Fibroblast of mammary gland (primary cell): Measurements from ENCODE around the gene ESRP2.

ENCODE experiments used
- DNase-seq: peaks from one replicate; pipeline ENCODE4 v3.0.0-alpha.2; 2010; ENCODE audit warnings: low read depth
- H3K4me3 ChIP-seq: 2 replicates; pipeline ENCODE4 v1.5.1; 2011; ENCODE audit warnings: low read depth, mild to moderate bottlenecking, low read length, moderate library complexity; ENCODE audit not compliant: control insufficient read depth
- TF ChIP-seq, protein P1 (sequence below): conservative IDR thresholded peaks from 2 replicates; pipeline ENCODE4 v1.5.1; 2011; ENCODE audit warnings: low read depth, low read length, inconsistent platforms; ENCODE audit not compliant: control insufficient read depth, insufficient read depth

ESRP2 gene

DNA sequence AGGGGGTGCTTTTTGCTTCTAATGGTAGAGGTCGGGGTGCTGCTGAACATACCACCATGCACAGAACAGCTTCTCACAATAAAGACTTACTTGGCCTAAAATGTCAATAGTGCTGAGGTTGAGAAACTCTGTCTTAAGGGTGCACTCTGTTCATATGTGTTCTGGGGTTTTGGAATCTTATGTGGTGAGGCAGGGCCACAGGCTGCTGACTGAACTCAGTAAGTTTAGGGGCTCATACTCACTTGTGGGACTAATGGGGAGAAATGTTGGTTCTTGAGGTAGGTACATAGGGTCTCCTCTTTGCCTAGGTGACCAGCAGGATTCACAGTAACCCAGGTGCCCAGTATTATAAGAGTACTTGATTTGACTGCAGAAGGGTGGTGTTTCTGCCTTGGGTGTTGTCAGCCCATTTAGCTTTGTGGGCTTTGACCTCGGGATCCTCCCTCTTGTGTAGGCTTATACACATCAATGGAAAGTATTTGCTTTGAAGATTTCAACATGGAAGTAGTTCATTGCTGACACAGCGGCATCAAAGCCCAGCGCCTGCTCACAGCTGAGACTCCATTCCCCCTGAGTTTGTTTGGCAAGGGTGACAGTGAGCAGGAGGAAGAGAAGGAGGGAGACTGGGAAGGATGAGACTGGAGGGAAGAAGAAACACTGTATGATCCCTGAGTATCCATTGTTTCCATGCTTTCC lies 45.6 kb upstream of the ESRP2 start:
- no peak for DNase-seq
- TF ChIP-seq, protein P1, sequence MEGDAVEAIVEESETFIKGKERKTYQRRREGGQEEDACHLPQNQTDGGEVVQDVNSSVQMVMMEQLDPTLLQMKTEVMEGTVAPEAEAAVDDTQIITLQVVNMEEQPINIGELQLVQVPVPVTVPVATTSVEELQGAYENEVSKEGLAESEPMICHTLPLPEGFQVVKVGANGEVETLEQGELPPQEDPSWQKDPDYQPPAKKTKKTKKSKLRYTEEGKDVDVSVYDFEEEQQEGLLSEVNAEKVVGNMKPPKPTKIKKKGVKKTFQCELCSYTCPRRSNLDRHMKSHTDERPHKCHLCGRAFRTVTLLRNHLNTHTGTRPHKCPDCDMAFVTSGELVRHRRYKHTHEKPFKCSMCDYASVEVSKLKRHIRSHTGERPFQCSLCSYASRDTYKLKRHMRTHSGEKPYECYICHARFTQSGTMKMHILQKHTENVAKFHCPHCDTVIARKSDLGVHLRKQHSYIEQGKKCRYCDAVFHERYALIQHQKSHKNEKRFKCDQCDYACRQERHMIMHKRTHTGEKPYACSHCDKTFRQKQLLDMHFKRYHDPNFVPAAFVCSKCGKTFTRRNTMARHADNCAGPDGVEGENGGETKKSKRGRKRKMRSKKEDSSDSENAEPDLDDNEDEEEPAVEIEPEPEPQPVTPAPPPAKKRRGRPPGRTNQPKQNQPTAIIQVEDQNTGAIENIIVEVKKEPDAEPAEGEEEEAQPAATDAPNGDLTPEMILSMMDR, result no peak
- no peak overlapping the region for H3K4me3 ChIP-seq

DNA sequence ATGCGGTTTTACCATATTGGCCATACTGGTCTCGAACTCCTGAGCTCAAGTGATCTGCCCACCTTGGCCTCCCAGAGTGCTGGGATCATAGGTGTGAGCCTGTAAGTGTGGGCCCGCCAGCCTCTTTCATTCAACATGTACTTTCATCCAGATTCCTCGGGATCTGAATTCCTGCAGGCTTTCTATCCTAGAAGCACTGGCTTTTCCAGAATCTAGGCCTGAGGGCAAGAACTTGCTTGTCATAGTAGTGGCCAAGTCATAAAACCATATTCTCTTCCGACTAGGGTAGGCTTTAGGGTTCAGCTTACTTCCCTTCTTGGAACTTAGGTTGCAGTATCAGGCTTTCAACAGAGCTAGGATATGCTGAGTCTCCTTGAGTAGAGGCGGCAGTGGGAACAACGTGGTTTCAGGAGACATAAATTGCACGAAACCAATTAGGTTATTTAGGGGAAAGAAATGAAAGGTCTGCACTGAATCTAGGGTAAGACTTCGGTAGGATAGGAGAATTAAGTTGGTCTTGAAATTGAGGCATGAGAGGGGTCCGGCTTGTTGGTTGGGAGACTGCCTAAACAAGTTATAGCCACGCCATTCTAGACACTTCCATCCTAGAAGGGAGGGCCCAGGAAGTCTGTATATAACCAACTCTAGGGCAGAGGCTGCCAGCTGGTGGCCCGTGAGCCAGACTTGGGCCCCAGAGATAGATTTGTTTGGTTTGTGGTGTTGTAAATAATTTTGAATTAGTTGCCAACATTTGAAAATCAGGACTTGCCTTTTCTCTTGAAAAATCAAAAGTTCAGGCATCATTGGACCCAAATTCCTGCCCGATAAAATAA lies 44.0 kb upstream of the ESRP2 start:
- no peak for DNase-seq
- no peak overlapping the region for H3K4me3 ChIP-seq
- TF ChIP-seq, protein P1, result no peak

DNA sequence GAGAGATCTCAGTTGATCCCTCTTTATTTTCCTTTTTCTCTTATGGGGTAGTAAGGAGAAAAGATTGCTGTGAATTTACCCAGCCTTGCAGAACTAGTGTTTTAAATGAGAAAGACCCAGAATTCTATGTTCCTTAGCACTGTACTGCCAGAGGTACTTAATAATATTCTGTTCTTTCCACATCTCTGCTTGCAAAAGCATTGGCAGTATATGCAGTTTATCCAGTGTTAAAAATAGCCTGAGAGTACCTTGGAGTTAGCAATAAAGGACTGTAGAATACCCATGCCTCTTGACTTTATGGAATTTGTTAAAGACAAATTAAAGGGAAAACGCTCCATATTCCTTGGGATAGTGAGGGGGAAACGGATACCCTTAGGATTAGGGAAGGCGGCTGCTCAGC lies 40.3 kb upstream of the ESRP2 start:
- H3K4me3 ChIP-seq, result no peak overlapping the region
- no peak for DNase-seq
- TF ChIP-seq, protein P1, result no peak

DNA sequence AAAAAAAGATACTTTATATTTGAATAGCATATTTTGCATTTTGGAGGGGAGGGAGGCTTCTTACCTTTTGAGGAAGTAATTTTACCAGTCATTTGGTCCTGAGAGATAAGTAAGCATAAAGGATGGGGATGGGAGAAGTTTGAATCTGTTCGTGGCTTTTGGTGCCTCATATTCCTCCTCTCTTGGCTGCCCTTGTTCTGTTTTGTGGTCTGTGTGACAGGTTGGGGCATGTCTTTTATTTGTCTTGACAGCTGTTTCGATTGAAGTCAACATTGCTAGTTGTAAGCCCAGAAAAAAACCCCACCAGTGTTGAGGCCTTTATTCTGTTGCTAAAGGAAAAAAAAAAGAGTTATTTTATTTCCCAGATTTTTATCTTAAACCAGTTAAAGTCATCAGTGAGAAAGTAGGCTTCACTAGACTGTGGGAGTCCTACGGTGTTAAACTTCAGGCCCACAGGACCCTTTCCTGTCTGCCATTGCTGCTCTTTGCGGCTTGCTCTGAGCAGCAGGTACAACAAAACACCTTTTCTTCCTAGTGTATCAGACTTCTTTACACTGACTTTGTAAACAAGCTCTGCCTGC lies 39.8 kb upstream of the ESRP2 start:
- TF ChIP-seq, protein P1, result no peak
- DNase-seq, result no peak
- H3K4me3 ChIP-seq, result no peak overlapping the region

DNA sequence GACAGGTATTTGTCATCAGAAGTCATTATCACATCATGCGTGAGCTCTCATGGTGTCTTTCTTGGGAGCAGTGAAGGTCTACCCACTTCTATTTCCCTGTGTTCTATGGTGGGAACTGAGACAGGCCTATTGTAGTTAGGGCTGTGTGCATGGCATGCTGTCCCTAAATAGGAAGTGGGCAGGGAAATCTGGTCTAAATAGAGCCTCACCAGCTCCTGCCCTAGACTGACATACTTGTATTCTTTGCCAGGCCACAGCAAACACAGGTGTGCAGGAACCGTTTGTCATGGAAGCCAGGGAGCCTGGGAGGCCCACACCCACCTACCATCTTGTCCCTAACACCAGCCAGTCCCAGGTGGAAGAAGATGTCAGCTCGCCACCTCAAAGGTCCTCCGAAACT lies 38.5 kb upstream of the ESRP2 start:
- DNase-seq, result no peak
- TF ChIP-seq, protein P1, result no peak
- H3K4me3 ChIP-seq, result no peak overlapping the region

DNA sequence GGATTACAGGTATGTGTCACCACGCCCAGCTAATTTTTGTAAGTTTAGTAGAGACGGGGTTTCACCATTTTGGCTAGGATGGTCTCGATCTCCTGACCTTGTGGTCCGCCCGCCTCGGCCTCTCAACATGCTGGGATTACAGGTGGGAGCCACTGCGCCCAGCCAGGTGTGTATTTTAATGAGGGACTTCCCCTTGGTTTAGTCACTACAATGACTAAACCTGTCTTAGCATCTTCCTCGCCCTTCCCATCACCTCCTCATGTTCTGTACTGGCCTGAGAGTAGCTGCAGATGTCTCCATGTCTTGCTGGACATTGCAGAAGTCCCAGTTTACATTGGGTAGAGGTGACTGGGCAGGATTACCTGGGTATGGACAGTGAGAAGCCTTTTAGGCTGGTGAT lies 38.0 kb upstream of the ESRP2 start:
- DNase-seq, result no peak
- no peak overlapping the region for H3K4me3 ChIP-seq
- TF ChIP-seq, protein P1, result no peak
